Measurements from ENCODE around the gene UVSSA.
"Not testable (repeated sequence)": the region's sequence is repeated elsewhere in the genome, so short reads cannot be mapped to it uniquely, and the experiment has no call there.

UVSSA gene

DNA sequence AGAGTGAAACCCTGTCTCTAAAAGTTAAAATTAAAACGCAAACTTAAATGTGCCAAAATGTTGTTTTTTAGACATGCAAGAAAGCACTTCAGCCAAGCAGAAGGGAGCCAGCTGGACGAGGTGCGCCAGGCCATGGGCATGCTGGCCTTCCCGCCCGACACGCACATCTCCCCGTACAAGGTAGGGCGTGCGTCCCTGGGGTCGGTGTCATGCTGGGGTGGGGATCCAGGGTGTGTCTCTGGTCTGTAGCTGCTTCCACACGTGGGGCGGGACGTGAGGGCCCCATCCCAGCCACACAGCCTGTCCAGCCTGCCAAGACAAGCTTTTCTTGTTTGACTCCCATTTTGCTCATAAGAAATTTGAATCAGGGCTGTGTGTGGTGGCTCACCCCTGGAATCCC is 14.3 kb upstream of the UVSSA start:
- DNase-seq: no peak

DNA sequence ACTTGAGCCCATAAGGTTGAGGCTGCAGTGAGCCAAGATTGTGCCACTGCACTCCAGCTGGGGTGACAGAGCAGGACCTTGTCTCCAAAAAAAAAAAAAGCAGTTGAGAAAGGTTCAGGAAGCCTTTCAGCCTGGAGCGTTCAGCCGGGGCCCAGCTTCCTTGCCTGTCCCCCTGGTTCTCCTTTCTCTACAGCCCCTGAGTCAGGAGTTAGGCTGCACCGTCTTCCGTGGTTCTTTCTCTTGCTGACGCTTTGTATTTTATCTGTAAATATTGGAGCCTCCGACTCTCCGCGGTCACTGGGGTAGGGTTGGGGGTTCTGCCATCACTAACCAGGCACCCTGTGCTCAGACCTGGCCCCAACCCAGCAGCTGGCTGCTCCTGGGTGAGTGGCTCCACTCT is 13.8 kb upstream of the UVSSA start:
- no peak for DNase-seq

DNA sequence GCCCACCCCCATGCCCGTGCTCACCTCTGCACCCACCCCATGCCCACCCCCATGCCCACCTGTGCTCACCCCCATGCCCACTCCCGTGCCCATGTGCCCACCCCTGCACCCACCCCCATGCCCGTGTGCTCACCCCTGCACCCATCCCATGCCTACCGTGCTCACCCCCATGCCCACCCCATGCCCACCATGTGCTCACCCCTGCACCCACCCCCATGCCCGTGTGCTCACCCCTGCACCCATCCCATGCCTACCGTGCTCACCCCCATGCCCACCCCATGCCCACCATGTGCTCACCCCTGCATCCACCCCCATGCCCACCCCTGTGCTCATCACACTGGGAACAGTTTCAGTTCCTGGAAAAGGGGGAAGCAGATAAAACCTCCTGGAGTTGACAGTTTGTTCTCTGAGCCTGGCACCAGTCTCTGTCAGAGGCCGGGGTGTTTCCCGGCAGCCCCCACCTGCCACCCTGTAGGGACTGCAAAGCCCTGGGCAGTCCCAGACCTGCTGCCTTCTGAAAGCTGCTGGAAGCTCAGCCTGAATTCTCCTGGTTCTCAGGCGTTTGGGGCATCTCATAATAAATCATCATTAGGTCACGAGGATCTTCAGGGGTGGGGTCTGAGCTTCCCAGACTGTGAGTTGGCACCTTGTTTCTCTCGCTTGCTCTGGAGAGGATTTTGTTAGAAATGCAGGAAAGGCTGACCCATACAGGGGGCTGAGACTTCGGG is 13.0 kb upstream of the UVSSA start:
- not testable (repeated sequence) for DNase-seq

DNA sequence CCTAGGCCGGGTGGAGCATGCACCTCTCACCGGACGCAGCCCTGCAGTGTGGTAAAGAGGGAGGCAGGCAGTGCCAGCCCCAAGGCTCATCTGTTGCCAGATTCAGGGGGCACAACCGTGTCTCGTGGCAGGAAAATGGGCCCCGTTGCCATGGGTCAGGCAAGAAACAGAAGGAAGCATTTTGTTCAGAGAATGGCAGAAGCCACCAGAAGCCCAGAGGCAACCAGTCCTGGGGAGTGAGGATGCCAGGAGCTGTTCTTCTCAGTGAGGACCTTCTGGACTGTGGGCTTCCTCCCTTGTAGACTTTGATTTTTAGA is 12.5 kb upstream of the UVSSA start:
- no peak for DNase-seq

DNA sequence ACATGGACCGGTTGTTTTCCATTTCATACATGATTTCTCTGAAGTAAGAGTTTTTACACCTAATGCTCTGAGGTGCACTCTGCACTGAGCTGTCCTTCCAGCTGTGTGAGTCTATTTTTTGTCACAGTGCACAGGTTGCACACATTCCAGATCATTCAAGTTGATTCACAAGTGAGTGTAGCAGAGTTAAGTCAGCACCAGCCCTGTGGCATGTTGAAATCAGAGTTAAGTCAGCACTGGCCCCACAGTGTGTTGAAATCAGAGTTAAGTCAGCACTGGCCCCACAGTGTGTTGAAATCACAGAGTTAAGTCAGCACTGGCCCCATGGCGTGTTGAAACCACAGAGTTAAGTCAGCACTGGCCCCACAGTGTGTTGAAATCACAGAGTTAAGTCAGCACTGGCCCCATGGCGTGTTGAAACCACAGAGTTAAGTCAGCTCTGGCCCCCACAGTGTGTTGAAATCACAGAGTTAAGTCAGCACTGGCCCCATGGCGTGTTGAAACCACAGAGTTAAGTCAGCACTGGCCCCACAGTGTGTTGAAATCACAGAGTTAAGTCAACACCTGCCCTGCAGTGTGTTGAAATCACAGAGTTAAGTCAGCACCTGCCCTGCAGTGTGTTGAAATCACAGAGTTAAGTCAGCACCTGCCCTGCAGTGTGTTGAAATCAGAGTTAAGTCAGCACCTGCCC is 11.7 kb upstream of the UVSSA start:
- DNase-seq: not testable (repeated sequence)

DNA sequence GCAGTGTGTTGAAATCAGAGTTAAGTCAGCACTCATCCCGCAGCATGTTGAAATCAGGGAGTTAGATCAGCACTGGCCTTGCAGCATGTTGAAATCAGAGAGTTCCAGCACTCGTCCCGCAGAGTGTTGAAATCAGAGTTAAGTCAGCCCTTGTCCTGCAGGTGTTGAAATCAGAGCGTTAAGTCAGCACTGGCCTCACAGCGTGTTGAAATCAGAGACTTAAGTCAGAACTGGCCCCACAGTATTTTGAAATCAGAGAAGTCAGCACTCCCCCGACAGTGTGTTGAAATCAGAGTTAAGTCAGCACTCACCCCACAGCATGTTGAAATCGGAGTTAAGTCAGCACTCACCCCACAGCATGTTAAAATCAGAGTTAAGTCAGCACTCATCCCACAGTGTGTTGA is 10.9 kb upstream of the UVSSA start:
- no peak for DNase-seq

DNA sequence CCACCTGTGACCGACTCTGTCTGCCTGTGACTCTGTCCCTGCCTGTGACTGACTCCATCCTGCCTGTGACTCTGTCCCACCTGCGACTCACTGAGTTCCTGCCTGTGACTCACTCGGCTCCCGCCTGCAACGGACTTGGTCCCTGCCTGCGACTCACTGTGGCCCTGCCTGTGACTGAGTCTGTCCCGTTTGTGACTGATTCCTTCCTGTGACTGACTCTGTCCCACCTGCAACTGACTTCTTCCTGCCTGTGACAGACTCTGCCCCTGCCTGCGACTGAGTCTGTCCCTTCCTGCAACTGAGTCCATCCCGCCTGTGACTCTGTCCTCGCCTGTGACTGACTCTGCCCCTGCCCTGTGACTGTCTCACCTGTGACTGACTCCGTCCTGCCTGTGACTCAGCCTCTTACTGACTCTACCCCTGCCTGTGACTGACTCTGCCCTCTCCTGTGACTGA is 9.6 kb upstream of the UVSSA start:
- DNase-seq: peak; percentile 84

DNA sequence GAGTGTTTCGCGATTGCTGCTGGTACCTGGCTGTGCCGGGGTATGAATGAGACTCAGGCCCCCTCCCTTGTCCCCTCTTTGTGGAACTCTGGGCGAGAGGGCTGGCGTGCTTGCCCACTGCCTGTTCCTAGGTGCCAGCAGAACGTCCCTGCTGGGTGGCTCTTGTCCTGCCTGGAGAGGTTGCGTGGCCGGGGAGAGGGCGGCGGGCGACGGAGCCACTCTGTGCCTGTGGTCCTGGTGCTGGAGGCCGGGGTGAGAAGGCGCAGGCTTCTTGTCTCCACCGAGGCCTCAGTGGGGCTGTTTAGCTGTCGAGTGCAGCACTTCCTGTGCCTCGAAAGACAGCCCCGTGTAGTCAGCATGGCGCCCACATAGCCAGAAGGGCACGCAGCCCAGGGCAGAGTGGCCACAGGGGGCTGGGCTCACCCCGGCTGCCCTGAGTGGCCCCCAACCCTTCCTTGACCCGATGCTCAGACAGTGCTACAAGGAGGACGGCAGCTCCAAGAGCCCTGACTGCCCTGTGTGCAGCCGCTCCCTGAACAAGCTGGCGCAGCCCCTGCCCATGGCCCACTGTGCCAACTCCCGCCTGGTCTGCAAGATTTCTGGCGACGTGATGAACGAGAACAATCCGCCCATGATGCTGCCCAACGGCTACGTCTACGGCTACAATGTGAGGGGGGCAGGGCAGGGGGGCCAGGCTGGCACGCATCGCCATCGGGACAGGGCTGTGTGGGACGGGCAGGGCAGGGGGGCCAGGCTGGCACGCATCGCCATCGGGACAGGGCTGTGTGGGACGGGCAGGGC is 8.9 kb upstream of the UVSSA start:
- no peak for DNase-seq

DNA sequence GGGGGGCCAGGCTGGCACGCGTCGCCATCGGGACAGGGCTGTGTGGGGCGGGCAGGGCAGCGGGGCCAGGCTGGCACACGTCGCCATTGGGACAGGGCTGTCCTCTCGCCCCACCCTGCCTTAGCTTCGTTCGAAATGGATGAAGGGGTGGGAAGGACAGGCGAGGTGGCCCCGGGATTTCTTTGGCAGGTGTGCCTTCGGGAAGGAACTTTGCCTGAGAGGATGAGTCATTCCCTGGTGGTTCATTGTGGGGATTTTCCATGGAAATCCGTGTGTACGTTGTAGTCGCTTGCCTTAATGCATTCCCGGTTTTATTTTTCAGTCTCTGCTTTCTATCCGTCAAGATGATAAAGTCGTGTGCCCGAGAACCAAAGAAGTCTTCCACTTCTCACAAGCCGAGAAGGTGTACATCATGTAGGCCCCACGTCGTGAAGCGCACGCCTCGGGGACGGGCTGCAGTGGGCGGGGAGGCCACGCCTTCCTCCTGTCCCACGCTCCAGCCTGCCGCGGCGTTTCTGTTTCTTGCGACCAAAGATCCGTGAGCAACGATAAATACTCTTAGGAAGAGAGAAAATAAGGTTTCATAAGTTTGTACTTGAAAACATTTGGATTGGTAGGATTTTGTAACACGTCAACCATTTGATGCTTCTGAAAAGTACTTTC is 8.1 kb upstream of the UVSSA start:
- no peak for DNase-seq

DNA sequence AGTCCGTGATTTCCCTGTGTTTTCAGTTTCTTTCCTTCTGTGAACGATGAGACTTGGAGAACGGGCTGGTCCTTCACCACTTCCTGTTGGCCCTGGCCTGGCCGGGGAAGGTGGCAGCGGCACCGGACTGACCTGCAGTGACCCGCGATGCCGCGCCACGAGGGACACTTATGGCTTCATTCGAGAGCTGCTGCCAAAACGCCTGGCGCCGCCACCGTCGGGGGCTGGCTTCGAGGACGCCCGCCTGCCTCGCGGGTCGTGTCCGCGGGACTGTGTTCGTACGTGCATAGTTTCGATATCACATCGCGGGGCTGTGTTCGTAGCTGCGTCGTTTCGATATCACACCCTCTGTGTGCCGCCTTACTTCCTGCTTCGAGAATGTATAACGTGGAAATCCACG is 7.5 kb upstream of the UVSSA start:
- DNase-seq: no peak

DNA sequence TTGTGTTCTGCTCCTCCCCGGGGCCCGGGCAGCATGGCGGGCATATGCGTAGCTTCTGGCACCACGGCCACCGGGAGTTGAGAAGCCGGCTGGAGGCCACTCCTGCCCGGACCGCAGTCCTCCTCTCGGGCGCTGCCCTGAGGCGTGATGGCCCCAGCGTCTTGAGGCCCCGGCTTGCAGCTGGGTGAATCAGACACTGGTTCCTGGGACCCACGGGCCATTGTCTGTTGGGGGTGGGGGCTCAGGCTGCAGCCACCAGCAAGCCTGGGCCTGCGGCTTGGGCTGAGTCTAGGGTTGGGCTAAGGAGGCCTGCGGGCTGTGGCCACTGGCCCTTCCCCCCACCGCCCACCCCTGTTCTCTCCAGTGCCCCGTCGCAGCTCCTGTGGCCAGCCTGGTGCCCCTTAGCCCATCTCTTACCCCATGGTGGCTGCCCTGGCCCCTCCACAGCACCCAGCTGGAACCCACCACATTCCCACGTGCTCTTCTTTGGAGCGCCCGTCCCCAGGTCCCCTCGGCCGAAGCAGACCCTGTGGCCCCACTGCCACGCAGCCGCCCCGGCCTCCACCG is 6.7 kb upstream of the UVSSA start:
- no peak for DNase-seq

DNA sequence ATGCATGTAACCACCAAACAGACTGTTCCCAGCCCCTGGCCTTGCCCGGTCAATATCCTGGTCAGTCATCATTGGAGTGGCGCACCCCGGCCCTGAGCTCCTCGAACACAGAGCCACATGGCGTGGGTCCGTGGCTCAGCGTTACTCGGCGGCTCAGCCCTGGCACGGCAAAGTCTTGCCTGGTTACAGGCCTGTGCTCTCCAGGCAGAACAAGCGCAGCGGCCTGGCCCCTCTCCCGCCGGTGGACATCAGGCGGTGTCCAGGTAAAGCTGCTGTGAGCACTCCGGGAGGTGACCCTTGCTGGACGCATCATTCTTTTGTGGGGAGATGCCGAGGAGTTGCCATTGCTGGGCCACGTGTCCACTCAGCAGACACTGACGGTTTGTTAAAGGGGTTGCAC is 6.1 kb upstream of the UVSSA start:
- DNase-seq: no peak

DNA sequence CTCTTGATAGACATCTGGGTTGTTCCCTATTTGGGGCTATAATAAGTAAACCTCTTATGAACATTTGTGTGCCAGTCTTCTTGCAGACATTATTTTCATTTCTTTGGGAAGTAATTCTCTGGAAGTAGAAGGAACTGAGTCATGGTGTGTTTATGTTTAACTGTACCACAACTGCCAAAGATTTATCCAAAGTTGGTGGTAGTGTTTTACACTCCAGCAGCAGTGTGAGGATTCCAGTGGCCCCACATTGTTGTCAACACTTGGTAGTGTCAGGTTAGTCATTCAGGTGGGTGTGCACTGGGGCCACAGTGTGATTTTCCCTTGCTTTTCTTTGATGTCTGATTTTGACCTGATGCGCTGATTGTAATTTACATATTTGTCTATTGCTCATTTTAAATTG is 5.0 kb upstream of the UVSSA start:
- DNase-seq: no peak

DNA sequence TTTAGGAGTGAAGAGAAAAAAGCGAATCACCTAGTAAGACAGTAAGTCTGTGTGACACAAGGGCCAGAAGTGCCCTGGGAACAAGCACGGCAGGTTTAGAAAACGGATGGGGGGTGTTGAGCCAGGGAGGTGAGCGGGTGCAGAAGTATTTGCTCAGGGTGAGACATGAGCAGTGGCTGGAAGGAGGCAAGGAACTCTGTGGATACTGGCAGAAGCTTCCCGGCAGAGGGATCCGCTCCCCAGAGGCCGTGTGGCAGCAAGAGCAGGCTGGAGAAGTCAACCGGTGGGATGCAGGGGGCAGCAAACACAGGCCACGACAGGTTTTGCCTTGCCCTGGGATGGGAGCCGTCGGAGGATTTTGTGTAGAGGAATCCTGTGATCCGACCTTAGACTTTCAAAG is 2.3 kb upstream of the UVSSA start:
- DNase-seq: no peak

DNA sequence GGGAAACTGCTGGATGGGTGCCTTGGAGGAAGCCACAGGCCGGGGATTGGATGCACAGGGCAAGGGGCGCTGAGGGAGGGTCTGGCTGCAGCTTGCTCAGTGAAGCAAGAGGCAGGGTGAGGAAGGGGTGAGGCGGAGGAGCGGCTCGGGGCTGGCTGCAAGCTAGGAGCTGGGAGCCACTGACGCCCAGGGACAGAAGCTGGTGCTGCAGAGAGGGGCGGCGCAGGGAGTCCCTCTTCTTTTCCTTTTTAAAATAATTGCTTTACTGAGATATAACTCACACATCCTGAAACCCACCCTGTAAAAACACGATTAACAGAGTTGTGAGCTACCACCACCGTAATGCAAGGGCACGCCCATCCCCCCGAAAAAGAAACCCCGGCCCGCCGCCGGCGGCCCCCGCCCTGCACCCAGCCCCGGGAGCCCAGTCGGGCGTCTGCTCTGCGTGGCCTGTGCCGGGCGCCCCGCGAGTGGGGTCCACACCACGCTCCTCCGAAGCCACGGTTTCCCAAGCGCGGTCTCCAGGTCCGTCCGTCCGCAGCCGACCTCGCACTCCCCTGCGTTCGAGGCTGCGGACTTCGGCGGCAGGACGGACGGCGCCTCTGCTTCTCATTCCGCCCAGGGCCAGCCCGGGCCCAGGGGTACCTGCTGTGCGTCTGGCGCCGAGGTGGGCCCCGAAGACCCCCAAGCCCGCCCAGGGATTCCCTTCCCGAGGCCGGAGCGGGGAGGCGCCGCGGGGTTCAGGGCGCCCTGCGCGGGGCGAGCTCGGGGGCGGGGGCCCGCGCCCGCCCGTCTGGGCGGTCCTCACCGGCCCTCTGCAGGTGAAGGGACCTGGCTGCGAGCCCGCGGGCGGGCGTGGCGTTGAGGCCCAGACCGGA is 866 bp upstream of the UVSSA start:
- DNase-seq: no peak

DNA sequence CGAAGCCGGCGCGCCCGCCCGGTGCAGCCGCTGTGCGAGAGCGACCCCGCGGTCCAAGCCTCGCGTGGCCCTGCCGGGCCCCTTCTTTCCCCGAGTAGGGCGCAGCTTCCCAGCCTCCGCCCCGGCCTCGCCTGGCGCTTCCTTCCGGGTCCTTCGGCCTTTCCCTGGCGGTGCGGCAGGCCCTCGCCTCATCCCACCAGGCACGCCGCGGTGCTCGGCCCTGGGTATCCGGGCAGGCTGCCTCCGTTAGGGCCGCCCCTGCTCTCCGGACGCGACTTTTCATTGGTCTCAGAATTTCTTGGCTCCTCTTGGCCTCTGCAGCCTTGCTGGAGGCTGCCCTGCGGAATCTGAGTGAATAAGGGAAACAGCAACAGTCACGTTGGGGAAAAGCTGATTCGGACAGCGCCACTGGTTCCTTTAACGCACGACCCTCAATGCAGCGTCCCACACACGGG is 429 bp downstream of the UVSSA start:
- peak; percentile 85 for DNase-seq

DNA sequence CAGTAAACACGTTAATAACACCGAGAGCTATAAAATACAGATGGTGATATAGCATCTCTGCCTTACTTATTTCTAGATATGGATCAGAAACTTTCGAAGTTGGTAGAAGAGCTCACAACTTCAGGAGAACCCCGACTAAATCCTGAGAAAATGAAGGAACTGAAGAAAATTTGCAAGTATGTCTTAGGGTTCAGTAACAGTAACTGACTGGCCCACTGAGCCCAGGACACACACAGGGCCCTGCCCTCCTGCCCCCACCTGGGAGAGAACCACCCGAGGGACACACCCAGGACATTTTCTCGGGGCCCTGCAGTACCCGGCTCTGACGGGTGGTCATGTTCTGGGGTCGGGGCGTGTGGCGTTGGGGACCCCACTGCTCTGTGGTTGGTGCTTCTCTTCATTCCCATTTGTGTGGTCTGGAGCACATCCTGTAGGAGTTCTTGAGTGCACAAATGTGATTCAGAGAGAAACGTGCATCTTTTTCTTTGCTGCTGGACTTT is 1.1 kb downstream of the UVSSA start:
- DNase-seq: no peak

DNA sequence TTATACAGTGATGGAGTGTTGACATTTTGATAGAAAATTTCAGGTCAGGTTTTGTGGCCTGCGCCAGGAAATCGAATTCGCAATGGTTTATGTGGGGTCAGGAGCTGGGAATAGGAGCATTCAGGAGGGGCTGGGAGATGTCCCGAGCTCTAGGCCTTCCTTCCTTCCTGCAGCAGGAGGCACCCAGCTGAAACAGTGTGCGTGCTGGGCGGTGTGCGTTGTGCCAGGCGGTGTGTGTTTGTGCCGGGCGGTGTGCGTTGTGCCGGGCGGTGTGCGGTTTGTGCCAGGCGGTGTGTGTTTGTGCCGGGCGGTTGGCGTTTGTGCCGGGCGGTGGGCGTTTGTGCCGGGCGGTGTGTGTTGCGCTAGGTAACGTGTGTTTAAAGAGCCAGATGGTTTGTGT is 1.7 kb downstream of the UVSSA start:
- no peak for DNase-seq

DNA sequence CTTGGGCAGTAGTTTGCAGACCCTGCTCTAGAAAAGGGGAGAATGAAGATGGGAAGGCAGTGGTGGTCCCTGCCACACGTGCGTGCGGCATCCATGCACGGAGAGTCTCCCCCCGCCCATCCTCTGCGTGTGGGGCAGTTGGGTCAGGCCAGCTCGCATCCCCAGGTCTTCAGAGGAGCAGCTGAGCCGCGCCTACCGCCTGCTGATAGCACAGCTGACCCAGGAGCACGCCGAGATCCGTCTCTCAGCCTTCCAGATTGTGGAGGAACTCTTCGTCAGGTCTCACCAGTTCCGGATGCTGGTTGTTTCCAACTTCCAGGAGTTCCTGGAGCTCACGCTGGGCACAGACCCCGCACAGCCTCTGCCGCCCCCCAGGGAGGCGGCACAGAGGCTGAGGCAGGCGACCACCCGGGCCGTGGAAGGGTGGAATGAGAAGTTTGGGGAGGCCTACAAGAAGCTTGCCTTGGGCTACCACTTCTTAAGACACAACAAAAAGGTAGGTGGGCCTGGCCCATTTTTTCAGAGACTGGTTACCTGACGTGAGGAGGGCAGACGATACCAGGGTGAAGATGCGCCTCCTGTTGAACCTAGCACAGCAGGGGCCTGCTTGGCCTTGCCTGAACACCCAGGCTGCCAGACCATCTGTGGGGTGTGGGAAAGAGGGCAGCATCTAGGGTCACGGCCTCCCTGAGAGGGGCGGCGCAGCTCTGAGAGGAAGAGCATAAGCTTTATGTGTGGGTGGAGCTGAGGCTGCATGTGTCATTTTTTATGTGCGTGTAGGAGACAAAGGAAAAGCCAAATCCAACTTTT is 2.6 kb downstream of the UVSSA start:
- no peak for DNase-seq

DNA sequence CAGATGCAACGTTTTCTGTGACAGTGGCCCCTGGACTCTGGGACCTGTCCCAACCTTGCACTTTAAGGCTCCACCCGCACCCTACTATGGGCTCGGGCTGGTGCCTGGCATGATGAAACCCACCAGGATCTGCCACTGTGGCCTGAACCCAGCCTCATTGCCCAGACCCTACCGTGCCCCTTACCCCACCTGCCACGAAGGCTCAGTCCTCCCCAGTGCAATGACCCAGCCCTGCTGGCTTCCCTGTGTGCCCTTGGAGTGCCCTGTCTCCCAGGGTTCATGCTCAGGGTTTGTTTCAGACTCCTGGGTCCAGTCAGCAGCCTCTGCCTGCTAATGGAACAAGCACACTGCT is 3.1 kb downstream of the UVSSA start:
- DNase-seq: no peak

Measured in 8988T (cell line).